SK-N-SH (cell line): ENCODE data around the gene ACTN2. TPM values are rescaled to one million over a fixed set of nuclear protein-coding genes. Genes with fewer than 3 reads are reported as not detected.

Experiments
- CTCF ChIA-PET: fragments of 300-600, 350-600 bp; formaldehyde crosslinking; extraction: SDS; loops from one replicate; lab custom pipeline; 2021; lab: Yijun Ruan, JAX
- POLR2A ChIA-PET: fragments of 350-600 bp; sonication (Branson Sonifier 250); formaldehyde crosslinking; extraction: SDS; loops from one replicate; lab custom pipeline; 2020; ENCODE audit warnings: antibody characterized with exemption, inconsistent platforms; lab: Yijun Ruan, JAX
- DNase-seq: peaks from one replicate; pipeline ENCODE4 v3.0.0; 2012
- H2AFZ ChIP-seq: fragments of 200-600 bp; sonication (generic); 2 replicates; pipeline ENCODE4 v1.8.1; 2016; ENCODE audit warnings: antibody characterized with exemption, mild to moderate bottlenecking, low read depth
- H3F3A ChIP-seq: fragments of 200-600 bp; sonication (generic); replicated peaks from 2 replicates; pipeline ENCODE3; 2016; ENCODE audit warnings: antibody characterized with exemption, mild to moderate bottlenecking; ENCODE audit not compliant: insufficient read depth
- H3K27ac ChIP-seq, 2 experiments: fragments of 200-500 bp in 1 of 2; fragments of 200-600 bp in 1 of 2; sonication (Bioruptor generic) in 1 of 2; sonication (generic), shearing (Covaris generic) in 1 of 2; 2 replicates each; pipeline versions ENCODE4 v1.5.1 to v1.6.1; 2014 to 2016; ENCODE audit warnings: low read depth in 2 of 2, inconsistent platforms in 1 of 2, low read length in 1 of 2, mild to moderate bottlenecking in 1 of 2, mixed read lengths in 1 of 2
- H3K27me3 ChIP-seq: fragments of 200-600 bp; sonication (generic), shearing (Covaris generic); 2 replicates; pipeline ENCODE4 v1.6.1; 2016; ENCODE audit warnings: mixed run types; ENCODE audit not compliant: insufficient read depth
- H3K36me3 ChIP-seq, 2 experiments: fragments of 200-500 bp in 1 of 2; fragments of 200-600 bp in 1 of 2; sonication (Bioruptor generic) in 1 of 2; sonication (generic) in 1 of 2; replicated peaks in 1 of 2; 2 replicates each; pipeline versions ENCODE3 to v1.5.1; 2014 to 2016; ENCODE audit warnings: low read length in 1 of 2, mild to moderate bottlenecking in 1 of 2; ENCODE audit not compliant: insufficient read depth in 2 of 2, control insufficient read depth in 1 of 2
- H3K4me1 ChIP-seq, 2 experiments: fragments of 200-500 bp in 1 of 2; fragments of 200-600 bp in 1 of 2; sonication (Bioruptor generic) in 1 of 2; sonication (generic), shearing (Covaris generic) in 1 of 2; 2 replicates each; pipeline versions ENCODE4 v1.5.1 to v1.6.1; 2014 to 2016; ENCODE audit warnings: low read depth in 1 of 2, low read length in 1 of 2, mixed run types in 1 of 2; ENCODE audit not compliant: insufficient read depth in 2 of 2, control insufficient read depth in 1 of 2
- H3K4me2 ChIP-seq: fragments of 200-600 bp; sonication (generic), shearing (Covaris generic); 2 replicates; pipeline ENCODE4 v1.6.1; 2017; ENCODE audit warnings: mixed run types
- H3K4me3 ChIP-seq, 2 experiments: fragments of 200-500 bp in 1 of 2; fragments of 200-600 bp in 1 of 2; sonication (Bioruptor generic) in 1 of 2; sonication (generic), shearing (Covaris generic) in 1 of 2; 2 replicates each; pipeline versions ENCODE4 v1.5.1 to v1.8.1; 2014 to 2016; ENCODE audit warnings: low read depth in 2 of 2, inconsistent platforms in 1 of 2, low read length in 1 of 2, mild to moderate bottlenecking in 1 of 2, mixed read lengths in 1 of 2, moderate library complexity in 1 of 2
- H3K79me2 ChIP-seq: fragments of 200-600 bp; sonication (generic); 2 replicates; pipeline ENCODE4 v1.8.1; 2017; ENCODE audit warnings: mild to moderate bottlenecking; ENCODE audit not compliant: insufficient read depth
- H3K9ac ChIP-seq: fragments of 200-600 bp; sonication (generic); 2 replicates; pipeline ENCODE4 v1.6.1; 2017; ENCODE audit warnings: mixed run types
- H3K9me2 ChIP-seq: fragments of 200-600 bp; sonication (generic); 2 replicates; pipeline ENCODE4 v1.6.1; 2017; ENCODE audit warnings: mixed run types
- H3K9me3 ChIP-seq: fragments of 200-600 bp; sonication (generic); 2 replicates; pipeline ENCODE4 v1.6.1; 2017; ENCODE audit warnings: mixed run types, mild to moderate bottlenecking, moderate library complexity
- H4K20me1 ChIP-seq: fragments of 200-600 bp; sonication (generic); 2 replicates; pipeline ENCODE4 v1.6.1; 2017; ENCODE audit warnings: mild to moderate bottlenecking, mixed run types; ENCODE audit not compliant: insufficient read depth
- CTCF ChIP-seq: fragments of 200-600 bp; sonication (generic); IDR thresholded peaks from 2 replicates; pipeline ENCODE4 v1.6.1; 2017; ENCODE audit warnings: antibody characterized with exemption, mild to moderate bottlenecking, moderate library complexity
- FOSL2 ChIP-seq: IDR thresholded peaks from 2 replicates; pipeline ENCODE4 v1.4.0; 2012; ENCODE audit warnings: low read depth, mild to moderate bottlenecking, moderate library complexity, borderline replicate concordance
- GATA2 ChIP-seq: sonication (generic); formaldehyde crosslinking; IDR thresholded peaks from 2 replicates; pipeline ENCODE4 v1.5.0; 2020; ENCODE audit warnings: mild to moderate bottlenecking, missing genetic modification reagents
- NRF1 ChIP-seq: IDR thresholded peaks from 2 replicates; pipeline ENCODE4 v1.6.1; 2012; ENCODE audit warnings: low read depth, mild to moderate bottlenecking, low read length
- RAD21 ChIP-seq: IDR thresholded peaks from 2 replicates; pipeline ENCODE4 v1.6.1; 2012; ENCODE audit warnings: mild to moderate bottlenecking, low read length
- SMC3 ChIP-seq: IDR thresholded peaks from 2 replicates; pipeline ENCODE4 v1.6.1; 2012; ENCODE audit warnings: low read depth, low read length, improper control_type of control experiment
- TAF1 ChIP-seq: IDR thresholded peaks from 2 replicates; pipeline ENCODE4 v1.6.1; 2012; ENCODE audit warnings: low read depth, mild to moderate bottlenecking, low read length, moderate library complexity, borderline replicate concordance
- TEAD4 ChIP-seq: IDR thresholded peaks from 2 replicates; pipeline ENCODE4 v1.4.0; 2012; ENCODE audit warnings: mild to moderate bottlenecking, borderline replicate concordance; ENCODE audit not compliant: insufficient read depth
- WGBS: methylation state at CpG from one replicate; pipeline ENCODE4 v1.1.6; 2017; ENCODE audit warnings: low lambda C conversion rate; 5-methylcytosine and 5-hydroxymethylcytosine counted together
- polyA plus RNA-seq, 3 experiments: library from polyadenylated mRNA; depleted of rRNA; stranded (reverse); fragments of >200 nt; gene quantifications; 2 replicates each; pipeline ENCODE4 v1.2.3, GENCODE V29; 2012

ACTN2 gene
- polyA plus RNA-seq, 1 of the 3 experiments (the other 2 are of a cell fraction) = 0.15 TPM

DNA sequence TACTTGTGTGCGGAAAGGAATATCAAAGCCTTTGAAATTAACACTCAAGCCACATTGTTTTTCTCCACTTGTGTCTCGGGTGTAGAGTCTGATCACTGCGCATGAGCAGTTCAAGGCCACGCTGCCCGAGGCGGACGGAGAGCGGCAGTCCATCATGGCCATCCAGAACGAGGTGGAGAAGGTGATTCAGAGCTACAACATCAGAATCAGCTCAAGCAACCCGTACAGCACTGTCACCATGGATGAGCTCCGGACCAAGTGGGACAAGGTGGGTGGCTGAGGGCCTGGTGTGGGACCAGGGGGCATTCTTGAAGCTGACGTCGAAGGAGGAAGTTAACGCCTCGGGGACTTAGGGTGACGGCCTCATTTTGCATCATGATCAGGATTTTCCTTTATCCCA lies 65.1 kb downstream of the ACTN2 start:
- H3K4me2 ChIP-seq = no peak overlapping the region
- CTCF ChIA-PET = no interaction called here
- H3K79me2 ChIP-seq = no peaks in the 10 kb centered on the region
- H3K9me3 ChIP-seq = no peaks in the 10 kb centered on the region
- 65% methylated on average over 16 of the region's 16 CpGs for WGBS
- no peak overlapping the region for H2AFZ ChIP-seq
- no peaks in the 10 kb centered on the region for H3K36me3 ChIP-seq
- H3K9ac ChIP-seq = no peak overlapping the region
- no peaks in the 10 kb centered on the region for H3K27me3 ChIP-seq
- no peaks in the 10 kb centered on the region for H3K9me2 ChIP-seq
- peaks cover 0 to 2% of the 10 kb centered on the region in 2 experiments; a peak in 1 of 4 replicates for H3K4me1 ChIP-seq
- H3K27ac ChIP-seq = no peak overlapping the region
- no peak overlapping the region for H3K4me3 ChIP-seq
- H4K20me1 ChIP-seq = no peaks in the 10 kb centered on the region
- POLR2A ChIA-PET = no interaction called here
- H3F3A ChIP-seq = no peaks in the 10 kb centered on the region
- DNase-seq = no peak
- TF ChIP-seq TEAD4 = no peak

DNA sequence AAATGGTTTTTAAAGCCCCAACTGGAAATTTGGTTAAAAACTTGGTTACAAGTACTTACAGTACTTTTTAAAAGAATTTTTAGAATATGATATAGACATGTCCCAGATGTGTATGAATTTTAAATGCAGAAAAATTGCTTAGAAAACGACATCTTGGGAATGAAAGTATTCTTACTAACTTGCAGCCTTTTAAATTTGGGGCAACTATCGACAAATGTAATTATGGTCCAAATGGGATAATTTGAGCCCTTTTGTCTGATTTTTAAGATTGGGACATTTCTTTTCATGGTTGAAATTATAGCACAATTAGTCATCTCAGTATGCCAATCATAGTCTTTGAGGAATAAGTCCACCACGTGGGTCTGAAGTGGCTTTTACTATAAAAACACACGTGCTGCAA lies 65.6 kb downstream of the ACTN2 start:
- ChIA-PET CTCF (interaction anchor here (1.2 kb wide), 1 partner anchor 643 kb away, joined by 5 read pairs; no protein-coding TSS in a partner anchor), POLR2A (no interaction called here)
- no peak overlapping the region for H2AFZ ChIP-seq
- H3K36me3 ChIP-seq = no peaks in the 10 kb centered on the region
- no peaks in the 10 kb centered on the region for H3K9me2 ChIP-seq
- H3K4me1 ChIP-seq = peaks cover 0 to 2% of the 10 kb centered on the region in 2 experiments; a peak in 1 of 4 replicates
- H3K4me3 ChIP-seq = no peak overlapping the region
- TF ChIP-seq SMC3 = no peak
- no peak for TF ChIP-seq FOSL2
- no peak for TF ChIP-seq TAF1
- no peak for TF ChIP-seq NRF1
- H3K4me2 ChIP-seq = no peak overlapping the region
- DNase-seq = no peak
- H3K27me3 ChIP-seq = no peaks in the 10 kb centered on the region
- H3K27ac ChIP-seq = no peak overlapping the region
- WGBS = 47% methylated on average over 4 of the region's 4 CpGs
- H3K9ac ChIP-seq = no peak overlapping the region
- H3F3A ChIP-seq = no peaks in the 10 kb centered on the region
- H3K79me2 ChIP-seq = no peaks in the 10 kb centered on the region
- H4K20me1 ChIP-seq = no peaks in the 10 kb centered on the region
- no peaks in the 10 kb centered on the region for H3K9me3 ChIP-seq

GRCh38 chr1:236753516-236753915 lies 67.2 kb downstream of the ACTN2 start:
- H3K9me2 ChIP-seq = no peaks in the 10 kb centered on the region
- H3K4me1 ChIP-seq = peaks cover 0 to 2% of the 10 kb centered on the region in 2 experiments; a peak in 1 of 4 replicates
- H3K9ac ChIP-seq = no peak overlapping the region
- POLR2A ChIA-PET = no interaction called here
- no peak overlapping the region for H3K4me2 ChIP-seq
- CTCF ChIA-PET = interaction anchor here (0.6 to 2.7 kb wide), 11 partner anchors 10 to 809 kb away, joined by 3 to 14 read pairs (median 4); partner anchors contain the start of gene RYR2
- TF ChIP-seq CTCF = peak; percentile 30
- TF ChIP-seq RAD21 = peak; percentile 72
- no peak for TF ChIP-seq GATA2 (CRISPR knock-in tag)
- TF ChIP-seq SMC3 = peak; percentile 34; the same call in 1 of the 2 replicates
- H3K27ac ChIP-seq = no peak overlapping the region
- H3F3A ChIP-seq = no peaks in the 10 kb centered on the region
- no peak overlapping the region for H2AFZ ChIP-seq
- no peaks in the 10 kb centered on the region for H3K79me2 ChIP-seq
- no peaks in the 10 kb centered on the region for H3K9me3 ChIP-seq
- 69% methylated on average over 5 of the region's 5 CpGs for WGBS
- H3K36me3 ChIP-seq = no peaks in the 10 kb centered on the region
- no peak overlapping the region for H3K4me3 ChIP-seq
- no peaks in the 10 kb centered on the region for H4K20me1 ChIP-seq
- H3K27me3 ChIP-seq = no peaks in the 10 kb centered on the region
- peak; percentile 58 for DNase-seq
